HepG2 (cell line): ENCODE measurements around the gene OS9. TPM values are rescaled to one million over a fixed set of nuclear protein-coding genes. Genes with fewer than 3 reads are reported as not detected.
A peak's percentile ranks its signal among the peaks of the same experiment; 100 is the strongest.

Source experiments
- ATAC-seq: fragments of 200-7000 bp; cut with Tn5 transposase; 3 replicates; pipeline ENCODE4 v1.9.1; 2020; ENCODE audit warnings: mild to moderate bottlenecking, moderate library complexity
- BruUV-seq: library from RNA; stranded (reverse); fragments of 400-500 nt; replicated peaks from 2 replicates; lab custom pipeline; 2021; lab: Mats Ljungman, UMichigan
- CTCF ChIA-PET: fragments of 300-600 bp; formaldehyde crosslinking; extraction: SDS; loops from one replicate; lab custom pipeline; 2021; ENCODE audit warnings: low total read pairs, inconsistent platforms, low intra/inter-chr PET ratio; lab: Yijun Ruan, JAX
- POLR2A ChIA-PET: fragments of 350-600 bp; sonication (Branson Sonifier 250); formaldehyde crosslinking; loops from one replicate; lab custom pipeline; 2020; ENCODE audit warnings: antibody characterized with exemption, inconsistent platforms; lab: Yijun Ruan, JAX
- DNase-seq: peaks from one replicate; pipeline ENCODE4 v3.0.0-alpha.2; 2015; ENCODE audit warnings: low spot score
- FAIRE-seq: peaks from 3 replicates; lab custom pipeline; 2011; peaks lifted over from hg19 to GRCh38; lab: Jason Lieb, UNC
- H2AFZ ChIP-seq: one replicate; pipeline ENCODE4 v1.6.1; 2011; ENCODE audit warnings: low read length, inconsistent platforms
- H3K27ac ChIP-seq: fragments of 300-600 bp; 3 replicates; pipeline ENCODE4 v1.8.0; 2011; ENCODE audit warnings: mixed run types, mild to moderate bottlenecking, mixed read lengths, low read length, inconsistent platforms; ENCODE audit not compliant: insufficient read depth; ENCODE audit errors: extremely low read length
- H3K27me3 ChIP-seq, 2 experiments: fragments of 200-600 bp in 1 of 2; 2 replicates in 1 of 2; 3 replicates in 1 of 2; pipeline versions ENCODE4 v1.6.0 to v1.8.0; 2011; ENCODE audit warnings: low read length in 2 of 2, mild to moderate bottlenecking in 2 of 2, moderate library complexity in 2 of 2, inconsistent platforms in 1 of 2; ENCODE audit not compliant: insufficient read depth in 2 of 2, control insufficient read depth in 1 of 2
- H3K36me3 ChIP-seq, 2 experiments: fragments of 200-600 bp in 1 of 2; replicated peaks in 1 of 2; 2 replicates in 1 of 2; 3 replicates in 1 of 2; pipeline versions ENCODE4 v1.5.1 to v1.8.0; 2011; ENCODE audit warnings: low read length in 2 of 2, inconsistent platforms in 1 of 2; ENCODE audit not compliant: insufficient read depth in 2 of 2, control insufficient read depth in 1 of 2
- H3K4me1 ChIP-seq: 2 replicates; pipeline ENCODE4 v1.5.1; 2012; ENCODE audit warnings: low read length, inconsistent platforms; ENCODE audit not compliant: insufficient read depth
- H3K4me2 ChIP-seq: 2 replicates; pipeline ENCODE4 v1.6.0; 2011; ENCODE audit warnings: low read depth, low read length, inconsistent platforms
- H3K4me3 ChIP-seq, 3 experiments: fragments of 200-600 bp in 1 of 3; sonication (generic), shearing (Covaris generic) in 1 of 3; replicated peaks in 1 of 3; 2 replicates each; pipeline ENCODE4 v1.5.1; 2011 to 2016; ENCODE audit warnings: low read length in 3 of 3, inconsistent platforms in 2 of 3, low read depth in 2 of 3, mild to moderate bottlenecking in 2 of 3, control low read depth in 1 of 3, mixed read lengths in 1 of 3; ENCODE audit not compliant: insufficient read depth in 1 of 3
- H3K79me2 ChIP-seq: one replicate; pipeline ENCODE4 v1.6.1; 2011; ENCODE audit warnings: low read length, inconsistent platforms; ENCODE audit not compliant: insufficient read depth
- H3K9ac ChIP-seq: 2 replicates; pipeline ENCODE4 v1.6.0; 2011; ENCODE audit warnings: mild to moderate bottlenecking, low read depth, low read length, inconsistent platforms; ENCODE audit not compliant: insufficient read depth
- H3K9me3 ChIP-seq: 2 replicates; pipeline ENCODE4 v1.5.1; 2012; ENCODE audit warnings: mild to moderate bottlenecking, low read length
- H4K20me1 ChIP-seq: 2 replicates; pipeline ENCODE4 v1.6.0; 2011; ENCODE audit warnings: inconsistent platforms, mild to moderate bottlenecking, low read length, moderate library complexity; ENCODE audit not compliant: insufficient read depth
- AGO2 ChIP-seq: fragments of 200-400 bp; formaldehyde crosslinking; optimal IDR thresholded peaks from 2 replicates; pipeline ENCODE3; 2017; ENCODE audit warnings: mild to moderate bottlenecking, low read depth, low read length, moderate library complexity
- DBP ChIP-seq: sonication (generic); formaldehyde crosslinking; IDR thresholded peaks from 2 replicates; pipeline ENCODE4 v1.4.0; 2020; ENCODE audit warnings: missing genetic modification reagents; ENCODE audit errors: not compliant biosample characterization
- HNF1A ChIP-seq, 2 experiments: sonication (generic) in 1 of 2; formaldehyde crosslinking in 1 of 2; IDR thresholded peaks; 2 replicates each; pipeline versions ENCODE4 v1.4.0 to v1.6.1; 2016 to 2020; ENCODE audit warnings: borderline replicate concordance in 1 of 2, low read depth in 1 of 2, mild to moderate bottlenecking in 1 of 2, missing genetic modification reagents in 1 of 2
- MAZ ChIP-seq, 2 experiments: sonication (generic) in 1 of 2; formaldehyde crosslinking in 1 of 2; IDR thresholded peaks; 2 replicates each; pipeline versions ENCODE4 v1.5.0 to v1.6.1; 2012 to 2020; ENCODE audit warnings: low read depth in 2 of 2, mild to moderate bottlenecking in 2 of 2, borderline replicate concordance in 1 of 2, improper control_type of control experiment in 1 of 2, low read length in 1 of 2, missing genetic modification reagents in 1 of 2, moderate library complexity in 1 of 2
- NCOA1 ChIP-seq: sonication (generic); formaldehyde crosslinking; IDR thresholded peaks from 2 replicates; pipeline ENCODE4 v1.9.0; 2021; ENCODE audit warnings: missing genetic modification reagents
- NR2F1 ChIP-seq, 2 experiments: fragments of 450-650 bp in 1 of 2; formaldehyde crosslinking in 1 of 2; IDR thresholded peaks; 2 replicates each; pipeline versions ENCODE4 v1.5.0 to v1.6.1; 2016 to 2020; ENCODE audit warnings: mild to moderate bottlenecking in 1 of 2, missing compliant biosample characterization in 1 of 2, missing genetic modification reagents in 1 of 2, moderate library complexity in 1 of 2
- POLR2G ChIP-seq: fragments of 200-400 bp; formaldehyde crosslinking; IDR thresholded peaks from 2 replicates; pipeline ENCODE4 v1.6.1; 2018; ENCODE audit warnings: mild to moderate bottlenecking, low read depth, low read length, moderate library complexity
- RARA ChIP-seq: IDR thresholded peaks from 2 replicates; pipeline ENCODE4 v1.6.1; 2016; ENCODE audit warnings: missing genetic modification reagents, missing compliant biosample characterization
- TEAD2 ChIP-seq: sonication (generic); formaldehyde crosslinking; IDR thresholded peaks from 2 replicates; pipeline ENCODE4 v1.9.0; 2021; ENCODE audit warnings: missing genetic modification reagents
- ZFP62 ChIP-seq: sonication (generic); formaldehyde crosslinking; IDR thresholded peaks from 2 replicates; pipeline ENCODE4 v1.4.0; 2020; ENCODE audit warnings: missing genetic modification reagents
- ZNF660 ChIP-seq: sonication (generic); formaldehyde crosslinking; IDR thresholded peaks from 2 replicates; pipeline ENCODE4 v1.5.1; 2020; ENCODE audit warnings: mild to moderate bottlenecking, low read depth, missing genetic modification reagents, borderline replicate concordance
- ZNF788 ChIP-seq: sonication (generic); formaldehyde crosslinking; IDR thresholded peaks from 2 replicates; pipeline ENCODE4 v1.5.0; 2020; ENCODE audit warnings: mild to moderate bottlenecking, missing genetic modification reagents, borderline replicate concordance
- WGBS: methylation state at CpG from one replicate; pipeline ENCODE4 v1.1.6; 2017; ENCODE audit warnings: low lambda C conversion rate; 5-methylcytosine and 5-hydroxymethylcytosine counted together
- in situ Hi-C: cut with HindIII; loops from 2 replicates; pipeline ENCODE4 v1.10.0; 2017; ENCODE audit warnings: low pct_unique_long_range_greater_than_20kb; ENCODE audit not compliant: extremely low pct_ligation_motif_present
- intact Hi-C: fragments of 100-400 bp; cut with micrococcal nuclease; formaldehyde crosslinking; loops from one replicate; pipeline ENCODE4 v1.10.0; 2022; ENCODE audit not compliant: unreplicated experiment
- polyA plus RNA-seq, 8 experiments: library from polyadenylated mRNA; depleted of rRNA in 3 of 8; stranded (reverse) in 7 of 8; unstranded in 1 of 8; fragments of >200 nt; fragmentation: Illumina TruSeq in 4 of 8; extraction: Trizol in 4 of 8; gene quantifications; 2 replicates each; pipeline versions ENCODE4 v1.2.1 to v1.2.3, GENCODE V29; 2011 to 2016; ENCODE audit warnings: low read depth in 4 of 8, missing spikeins in 1 of 8, mixed read lengths in 1 of 8; ENCODE audit not compliant: insufficient read depth in 1 of 8
- total RNA-seq, 5 experiments: library from RNA; depleted of rRNA; stranded (reverse); fragments of >200 nt; fragmentation: Illumina TruSeq; extraction: Trizol; gene quantifications; 2 replicates each; pipeline ENCODE4 v1.2.3, GENCODE V29; 2016; ENCODE audit warnings: low read depth in 1 of 5

The OS9 gene
- total and polyA plus RNA-seq, 2 of the 13 experiments (the other 11 are each of a cell fraction or from before 2014, with no cell fraction given): 156 to 206 TPM

- TF ChIP-seq ZFP62 (CRISPR knock-in tag) (no peak), MAZ (IDR thresholded peaks at IDR 0.05; ENCODE audit: borderline replicate concordance, low read depth, low read length) (no peak), MAZ (CRISPR knock-in tag; IDR thresholded peaks at IDR 0.05; ENCODE audit: low read depth) (peak; percentile 32; the same call in 1 of the 2 replicates), TEAD2 (no peak), ZNF788 (peak; percentile 24; the same call in 1 of the 2 replicates), POLR2G (peak; percentile 27)
- TF ChIP-seq, all 625 proteins: peak for 15
These were observed 71.9 kb downstream of the OS9 start (continued) for GRCh38 chr12:57765698-57766463.

GRCh38 chr12:57766464-57767304, 72.8 kb downstream of the OS9 start, which contains the start of gene CYP27B1:
Gene CYP27B1, minus strand, starts transcription at chr12:57767078. Its CDS starts 37 bp downstream, at chr12:57767041.
- WGBS: 88% methylated on average over 30 of the region's 38 CpGs
- POLR2A ChIA-PET: interaction anchor here (2.0 kb wide), 1 partner anchor 10 kb away, joined by 9 read pairs; no protein-coding TSS in a partner anchor
- H3K79me2 ChIP-seq: peaks cover 13% of the 10 kb centered on the region
- TF ChIP-seq DBP (CRISPR knock-in tag): no peak
- TF ChIP-seq AGO2: peak; percentile 81
- TF ChIP-seq RARA (CRISPR knock-in tag): no peak
- TF ChIP-seq NR2F1 (CRISPR knock-in tag; IDR thresholded peaks at IDR 0.05): no peak
- no peak for TF ChIP-seq NCOA1 (CRISPR knock-in tag)
- TF ChIP-seq ZNF660 (CRISPR knock-in tag): no peak
- TF ChIP-seq POLR2G: 0 out of 2 replicates have a peak, but pooled peaks have one; percentile 37
- no peak for TF ChIP-seq HNF1A (IDR thresholded peaks at IDR 0.05; ENCODE audit: low read depth)
- no peak for TF ChIP-seq HNF1A (CRISPR knock-in tag; IDR thresholded peaks at IDR 0.05; ENCODE audit: borderline replicate concordance)
- TF ChIP-seq, all 625 proteins: peak for 2
- CTCF ChIA-PET: no interaction called here
- DNase-seq (no peak), ATAC-seq (no peak), FAIRE-seq (no peak)
- H2AFZ ChIP-seq: no peak within 1 kb of the TSS
- H3K9me3 ChIP-seq: no peaks in the 10 kb centered on the region
- no TSS peak for BruUV-seq
- H3K4me1 ChIP-seq: peaks cover 38% of the 10 kb centered on the region
- peaks cover 0 to 6% of the 10 kb centered on the region in 2 experiments; a peak in 2 of 5 replicates for H3K27me3 ChIP-seq
- peak within 1 kb of the TSS; percentile 53 to 78 (median 60); a peak in 5 of 6 replicates for H3K4me3 ChIP-seq
- H3K27ac ChIP-seq: no peak within 1 kb of the TSS
- in situ Hi-C loops (no loop called here), intact Hi-C loops (no loop called here)
- H3K36me3 ChIP-seq: peaks cover 14 to 18% of the 10 kb centered on the region in 2 experiments
- peak within 1 kb of the TSS; percentile 95 for H3K4me2 ChIP-seq
- H3K9ac ChIP-seq: peak within 1 kb of the TSS; percentile 50; the same call in 1 of the 2 replicates
- H4K20me1 ChIP-seq: no peaks in the 10 kb centered on the region
